ENCODE data around the gene ASAH2.
"Not testable (repeated sequence)": the region's sequence is repeated elsewhere in the genome, so short reads cannot be mapped to it uniquely, and the experiment has no call there.

Gene ASAH2

DNA sequence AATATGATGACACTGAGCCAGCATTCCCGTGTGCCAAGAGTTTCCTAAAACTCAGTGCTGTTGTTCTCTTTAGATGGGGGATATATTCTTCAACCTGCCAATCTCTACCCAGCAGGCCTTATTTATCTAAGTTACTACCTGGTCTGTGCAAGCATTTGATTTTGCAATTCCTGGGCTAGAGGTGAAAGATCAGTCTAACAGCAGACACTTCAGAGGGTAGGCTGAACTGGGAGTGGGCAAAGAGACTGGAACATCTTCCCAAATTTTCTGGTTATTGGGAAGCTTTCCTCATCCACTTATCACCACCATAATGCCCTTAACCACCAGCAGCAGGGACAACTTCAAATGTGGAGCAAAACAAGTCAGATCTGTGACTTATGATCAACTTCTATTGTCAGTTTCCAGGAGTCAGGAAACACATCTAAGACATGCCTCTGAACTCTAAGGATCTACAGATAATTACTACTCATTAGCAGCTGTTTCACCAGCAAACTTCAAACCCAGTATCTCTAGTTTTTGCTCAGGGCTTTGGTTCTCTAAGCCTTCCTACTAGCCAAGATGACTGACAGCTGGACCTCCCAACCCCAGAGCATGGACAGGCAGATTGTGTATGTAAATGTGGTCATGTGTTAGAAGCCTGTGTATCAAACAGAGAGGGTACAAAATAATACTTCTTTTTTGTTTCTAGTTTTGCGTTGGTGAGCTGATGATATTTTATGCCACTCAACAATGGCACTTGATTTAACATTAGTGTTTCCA lies 1.0 kb downstream of the ASAH2 start:
- no peak for DNase-seq

DNA sequence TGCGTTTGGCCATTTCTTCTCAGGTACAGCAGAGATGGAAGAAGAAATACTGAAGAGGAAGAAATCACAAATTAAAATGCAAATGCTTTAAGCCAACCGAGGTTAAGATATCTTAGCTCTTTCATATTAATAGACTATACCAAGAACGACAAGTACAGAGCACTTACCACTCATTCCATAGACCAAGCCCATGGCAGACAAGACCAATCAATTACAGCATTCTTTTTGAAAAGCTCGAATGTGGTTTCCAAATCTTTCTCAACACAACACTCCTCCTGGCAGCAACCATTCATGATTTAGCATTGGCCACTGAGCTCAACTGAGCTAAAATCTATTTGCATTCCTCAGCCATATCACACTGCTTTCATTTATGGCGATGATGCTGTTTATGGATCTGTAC lies 2.7 kb downstream of the ASAH2 start:
- no peak for DNase-seq

DNA sequence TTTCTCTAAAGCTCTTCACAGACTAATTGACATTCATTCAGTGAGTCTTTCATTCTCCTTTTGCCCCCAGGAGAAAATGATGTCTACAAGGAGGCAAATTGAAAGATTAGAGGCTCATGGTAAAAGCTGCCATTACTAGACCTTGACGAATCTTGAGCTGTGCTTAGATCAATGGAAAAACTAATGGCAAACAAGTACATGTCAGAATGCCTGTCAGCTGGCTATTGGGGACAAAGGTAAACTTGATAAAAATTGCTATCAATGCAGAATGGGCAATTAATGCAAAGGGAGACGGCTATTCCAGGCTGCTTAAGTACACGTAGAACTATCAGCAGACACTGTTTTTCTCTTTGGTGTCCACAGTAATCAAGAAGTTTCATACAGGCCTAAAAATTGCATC lies 3.3 kb downstream of the ASAH2 start:
- no peak for DNase-seq

DNA sequence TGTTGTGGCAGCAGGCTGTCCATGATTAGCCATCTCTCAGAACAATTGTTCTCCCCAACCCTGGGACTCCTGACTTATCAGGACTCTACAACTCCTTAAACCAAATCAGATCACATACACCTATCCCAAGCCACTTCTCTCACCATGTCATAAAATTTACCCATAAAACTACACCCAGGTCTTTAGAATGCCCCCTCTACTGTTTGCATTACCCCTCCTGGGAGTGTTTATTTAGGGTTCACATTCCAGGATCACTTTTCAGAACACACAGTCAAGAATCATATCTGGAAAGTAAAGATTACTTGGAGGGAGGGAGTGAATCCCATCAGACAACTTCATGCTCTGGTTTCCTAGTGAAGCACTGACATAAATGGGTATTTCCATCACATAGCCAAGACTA lies 7.1 kb downstream of the ASAH2 start:
- DNase-seq, result no peak

DNA sequence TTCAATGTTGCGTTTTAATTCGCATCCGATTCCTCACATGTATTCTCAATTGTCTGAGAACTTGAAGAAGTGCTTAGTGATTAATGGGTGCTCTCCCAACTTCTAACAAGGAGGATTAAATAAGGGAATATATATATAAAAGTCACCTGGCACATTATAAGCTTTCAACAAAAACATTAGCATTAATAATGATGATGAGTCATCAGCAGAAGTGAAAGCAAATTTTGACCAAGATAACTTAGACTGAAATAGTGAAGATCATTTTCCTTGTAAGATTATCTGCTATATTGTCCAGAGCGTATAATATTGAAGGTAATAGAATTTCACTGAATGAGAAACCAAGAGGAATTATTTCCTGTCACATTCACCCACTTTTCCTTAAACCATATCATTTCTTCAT lies 8.5 kb downstream of the ASAH2 start:
- DNase-seq, result no peak

DNA sequence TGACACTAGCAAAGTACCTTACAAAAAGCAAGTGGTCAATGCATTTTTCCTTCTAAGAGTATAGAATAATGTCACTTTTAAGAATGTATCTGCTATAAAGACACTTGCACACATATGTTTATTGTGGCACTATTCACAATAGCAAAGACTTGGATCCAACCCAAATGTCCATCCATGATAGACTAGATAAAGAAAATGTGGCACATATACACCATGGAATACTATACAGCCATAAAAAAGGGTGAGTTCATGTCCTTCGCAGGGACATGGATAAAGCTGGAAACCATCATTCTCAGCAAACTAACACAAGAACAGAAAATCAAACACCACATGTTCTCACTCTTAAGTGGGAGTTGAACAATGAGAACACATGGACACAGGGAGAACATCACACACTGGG lies 9.8 kb downstream of the ASAH2 start:
- DNase-seq, result not testable (repeated sequence)

DNA sequence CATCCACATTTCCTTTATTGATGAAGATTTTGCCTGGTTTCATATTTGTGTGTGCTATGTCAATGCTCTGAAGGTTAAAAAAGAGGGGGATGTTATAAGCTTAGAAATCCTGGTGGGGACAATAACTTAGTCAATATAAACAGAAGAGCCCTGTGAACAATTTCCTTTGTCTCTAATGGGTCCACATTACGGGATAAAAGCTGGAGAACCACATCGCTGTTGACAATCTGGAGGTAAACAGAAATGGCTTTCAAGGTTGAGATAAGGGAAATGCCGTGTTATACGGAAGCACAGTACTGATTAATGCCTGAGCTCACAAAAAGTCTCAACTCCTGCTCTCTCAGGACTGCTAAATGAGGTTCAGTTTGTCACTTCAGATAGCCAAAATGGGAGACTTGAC lies 16.8 kb downstream of the ASAH2 start:
- DNase-seq, result no peak

DNA sequence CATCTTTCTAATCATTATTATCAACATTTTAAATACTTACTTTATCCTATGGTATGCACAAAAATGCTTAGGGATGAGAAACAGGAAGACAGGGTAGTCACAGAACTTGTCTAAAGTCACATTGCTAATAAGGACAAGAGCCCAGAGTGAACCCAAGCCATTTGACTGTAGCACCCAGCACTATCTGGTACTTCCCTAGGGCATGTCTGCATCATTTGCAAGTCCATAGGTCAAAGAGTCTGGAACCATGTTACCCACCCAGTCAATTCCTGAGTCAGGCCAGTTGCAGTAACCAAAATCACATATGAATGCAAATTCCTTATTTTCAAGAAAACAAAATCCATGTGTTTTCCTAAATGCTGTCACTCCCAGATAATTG lies 19.1 kb downstream of the ASAH2 start:
- no peak for DNase-seq

DNA sequence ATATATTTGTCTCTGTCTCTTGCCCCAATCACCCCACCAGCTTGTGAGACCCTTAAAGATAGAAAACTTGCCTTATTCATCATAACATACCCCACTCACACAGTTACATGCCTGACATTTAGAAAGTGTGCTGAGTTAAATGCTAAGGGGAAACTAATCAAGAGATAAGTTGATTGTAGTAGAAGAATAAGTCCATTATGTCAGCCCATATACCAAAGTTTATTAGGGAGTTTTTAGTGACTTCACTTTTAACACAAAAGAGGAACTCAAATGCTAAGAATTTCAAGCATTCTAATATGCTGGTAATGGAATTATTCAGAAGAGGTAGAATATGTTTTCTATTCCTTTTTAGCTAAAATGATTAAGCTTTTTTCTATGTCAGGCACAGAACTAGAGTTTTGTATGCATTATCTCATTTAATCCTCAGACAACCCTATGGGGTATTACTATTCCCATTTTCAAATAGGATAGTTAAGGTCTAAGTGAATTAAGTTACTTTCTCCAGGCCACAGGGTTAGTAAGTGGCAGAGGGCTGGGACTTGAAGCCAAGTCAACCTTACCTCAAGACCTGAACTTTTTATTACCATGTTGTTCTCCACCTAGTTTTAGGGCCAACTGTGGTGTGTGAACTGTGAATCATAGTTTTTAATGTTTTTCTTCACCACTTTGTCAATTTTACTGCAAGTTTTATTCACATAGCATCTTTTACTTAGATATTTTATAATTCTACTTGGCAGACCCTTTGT lies 19.6 kb downstream of the ASAH2 start:
- DNase-seq, result no peak

DNA sequence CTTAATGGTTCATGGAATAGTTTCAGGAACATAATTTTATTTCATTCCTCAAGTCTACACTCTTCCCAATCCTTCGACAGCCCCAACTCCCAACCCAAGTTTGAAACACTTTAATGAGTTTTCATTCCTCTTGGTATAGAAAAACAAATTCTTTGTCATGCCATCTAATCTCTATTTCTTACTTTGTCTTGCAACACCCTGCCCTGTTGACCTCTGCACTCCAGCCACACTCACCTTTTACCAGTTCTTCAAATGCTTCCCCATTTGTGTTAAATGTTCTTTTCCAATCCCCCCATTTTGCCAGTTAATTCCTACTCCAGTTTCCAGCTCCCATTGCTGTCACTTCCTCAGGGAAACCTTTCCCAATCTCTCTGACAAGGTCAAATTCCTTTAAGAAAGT lies 21.9 kb downstream of the ASAH2 start:
- no peak for DNase-seq

DNA sequence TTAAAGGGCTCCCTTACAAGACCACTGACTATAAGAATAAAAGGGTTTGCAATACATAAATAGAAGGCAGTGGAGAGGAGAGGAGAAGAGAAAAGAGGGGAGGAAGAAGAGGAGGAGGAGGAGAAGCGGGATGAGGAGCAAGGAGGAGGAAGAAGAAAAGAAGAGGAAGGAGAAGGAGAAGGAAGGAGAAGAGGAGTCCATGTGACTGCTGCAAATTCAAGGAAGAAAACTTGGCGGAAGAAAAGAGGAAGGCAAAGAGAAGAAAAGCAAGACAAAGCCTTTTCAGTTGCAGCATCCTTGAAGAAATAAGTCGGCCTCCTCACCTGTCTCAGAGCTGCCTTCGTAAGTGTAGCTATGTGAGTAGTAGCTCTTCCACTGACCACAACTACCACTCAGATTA lies 22.6 kb downstream of the ASAH2 start:
- no peak for DNase-seq

DNA sequence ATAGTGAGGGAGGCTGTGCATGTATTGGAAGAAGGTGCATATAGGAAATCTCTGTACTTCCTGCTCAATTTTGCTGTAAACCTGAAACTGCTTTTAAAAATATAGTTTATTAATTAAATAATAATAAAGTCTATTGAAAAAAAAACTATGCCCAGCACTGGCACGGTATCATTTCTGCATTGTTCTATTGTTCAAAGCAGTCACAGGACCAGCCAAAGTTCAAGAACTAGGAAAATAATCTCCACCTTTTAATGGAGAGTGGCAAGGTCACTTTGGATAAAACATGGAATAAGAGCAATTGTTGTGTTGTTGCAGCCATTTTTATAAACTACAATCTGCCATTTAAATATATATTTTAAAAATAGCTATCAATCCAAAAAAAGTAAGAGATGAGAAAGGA lies 24.7 kb downstream of the ASAH2 start:
- no peak for DNase-seq

DNA sequence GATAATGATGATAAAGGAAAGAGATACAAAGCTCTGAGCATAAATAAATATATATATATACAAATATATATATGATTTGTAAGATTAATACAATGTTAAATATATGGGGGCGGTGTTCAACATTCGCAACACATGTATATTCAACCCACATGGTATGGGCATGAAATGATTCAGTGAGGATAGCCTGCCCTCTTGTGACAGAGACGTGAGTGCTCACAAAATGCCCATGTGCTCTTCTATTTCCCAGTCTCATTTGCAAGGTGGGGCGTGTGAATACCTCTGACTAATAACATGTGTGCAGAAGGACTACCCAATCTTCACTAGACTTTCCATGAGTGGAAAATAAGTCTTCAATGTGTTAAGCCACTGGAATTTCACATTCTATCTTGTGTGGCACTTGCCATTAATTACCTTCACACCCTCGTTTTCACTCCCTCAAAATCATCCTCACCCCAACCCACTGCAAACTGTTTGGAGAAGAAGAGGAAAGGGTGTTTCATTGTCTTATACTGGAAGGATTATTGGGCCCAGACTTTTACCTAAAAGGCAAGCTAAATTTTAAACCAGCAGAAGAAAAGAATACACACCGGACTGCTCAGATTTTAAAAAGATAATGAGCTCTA lies 26.9 kb downstream of the ASAH2 start:
- peak; percentile 26 to 33 for DNase-seq

DNA sequence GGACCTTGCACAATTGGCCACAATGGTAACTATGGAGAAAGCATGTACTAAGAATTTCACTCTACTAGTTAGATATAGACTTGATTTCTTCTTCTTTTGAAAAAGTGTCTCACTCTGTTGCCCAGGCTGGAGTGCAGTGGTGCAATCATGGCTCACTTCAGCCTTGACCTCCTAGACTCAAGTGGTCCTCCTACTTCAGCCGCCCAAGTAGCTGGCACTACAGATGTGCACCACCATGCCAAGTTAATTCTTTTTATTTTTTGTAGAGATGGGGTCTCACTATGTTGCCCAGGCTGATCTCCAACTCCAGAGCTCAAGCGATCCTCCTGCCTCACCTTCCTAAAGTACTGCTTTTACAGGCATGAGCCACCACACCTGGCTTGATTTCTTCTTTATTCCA lies 29.1 kb downstream of the ASAH2 start:
- DNase-seq, result no peak

DNA sequence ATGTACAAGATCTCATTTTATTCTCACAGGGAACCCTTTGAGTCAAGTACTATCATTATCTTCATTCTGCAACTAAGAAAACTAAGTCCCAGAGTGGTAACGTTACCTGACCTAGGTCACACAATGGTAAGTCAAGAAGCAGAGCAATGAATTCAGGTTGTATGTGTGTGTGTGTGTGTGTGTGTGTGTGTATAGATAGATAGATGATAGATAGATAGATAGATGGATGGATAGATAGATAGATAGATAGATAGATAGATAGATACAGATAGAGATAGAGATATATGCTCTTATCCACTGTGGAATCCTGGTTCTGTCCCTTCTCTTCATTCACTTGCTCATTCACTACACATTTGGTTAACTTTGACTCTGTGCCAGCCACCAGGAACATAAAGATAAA lies 29.8 kb downstream of the ASAH2 start:
- no peak for DNase-seq

DNA sequence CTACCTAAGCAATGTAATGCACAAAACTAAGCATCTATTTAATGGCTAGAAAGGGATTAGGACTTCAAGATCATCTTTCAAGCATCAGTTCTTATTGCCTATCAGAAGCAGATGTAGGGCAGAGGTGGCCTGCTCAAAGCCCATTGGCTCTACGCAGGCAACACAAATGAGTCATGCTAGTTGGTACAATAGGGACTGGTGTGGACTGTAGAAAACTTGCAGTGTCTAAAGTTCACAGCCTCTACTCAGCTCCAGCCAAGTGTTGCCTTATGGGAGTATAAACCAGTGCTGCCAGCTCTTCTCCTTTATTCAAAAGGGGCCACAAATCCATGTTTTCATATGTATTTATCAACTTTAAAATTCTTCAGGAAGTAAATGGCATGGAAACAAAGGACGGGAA lies 31.7 kb downstream of the ASAH2 start:
- no peak for DNase-seq

DNA sequence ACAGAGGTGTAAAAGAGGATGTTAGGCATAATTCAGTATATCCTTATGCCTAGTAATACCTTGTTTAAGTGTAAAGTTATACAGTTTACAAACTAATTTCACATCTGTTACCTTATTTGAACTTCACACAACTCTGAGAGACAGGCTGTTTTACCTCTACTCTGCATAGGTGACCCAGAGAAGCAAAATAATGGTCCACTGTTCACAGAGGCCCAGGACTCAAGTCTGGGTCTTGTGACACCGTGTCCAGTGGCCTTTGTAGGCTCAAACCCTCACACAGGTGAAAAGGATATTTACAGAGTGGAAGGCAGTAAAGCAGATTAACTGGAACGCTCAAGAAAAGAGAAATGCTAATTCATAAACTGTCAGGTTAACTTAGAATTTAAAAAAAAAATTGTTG lies 32.1 kb downstream of the ASAH2 start:
- no peak for DNase-seq

DNA sequence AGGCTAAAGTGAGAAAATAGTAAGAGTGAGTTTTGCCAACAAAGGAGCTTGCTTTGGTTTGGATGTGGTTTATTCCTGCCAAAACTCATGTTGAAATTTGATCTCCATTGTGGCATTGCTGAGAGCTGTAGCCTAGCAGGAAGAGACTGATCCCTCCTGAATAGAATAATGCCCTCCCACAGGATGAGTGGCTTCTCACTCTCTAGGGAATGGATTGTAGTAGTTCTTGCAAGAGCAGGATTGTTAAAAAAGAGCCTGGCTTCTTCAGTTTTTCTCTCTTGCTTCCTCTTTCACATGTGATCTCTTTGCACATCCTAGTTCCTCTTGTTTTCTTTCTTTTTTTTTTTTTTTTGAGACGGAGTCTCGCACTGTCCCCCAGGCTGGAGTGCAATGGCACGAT lies 34.4 kb downstream of the ASAH2 start:
- no peak for DNase-seq

DNA sequence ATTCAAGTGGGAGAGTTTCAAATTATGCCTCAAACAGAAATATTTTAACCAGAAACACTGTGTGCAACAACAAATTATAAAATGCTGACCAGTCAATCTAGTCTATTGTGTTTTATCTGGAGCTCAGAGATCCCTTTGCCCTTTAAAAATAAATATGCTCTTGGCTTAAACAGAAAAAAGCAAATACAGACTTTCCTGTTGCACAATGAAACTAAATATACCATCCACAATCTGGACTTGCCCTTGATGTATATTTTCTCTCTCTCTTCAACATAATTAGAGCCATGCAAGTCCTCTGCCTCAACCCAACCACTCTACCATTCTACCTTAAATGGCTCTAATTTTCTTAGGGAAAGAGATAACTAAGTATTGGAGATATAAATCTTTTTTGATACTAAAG lies 34.9 kb downstream of the ASAH2 start:
- DNase-seq, result no peak

DNA sequence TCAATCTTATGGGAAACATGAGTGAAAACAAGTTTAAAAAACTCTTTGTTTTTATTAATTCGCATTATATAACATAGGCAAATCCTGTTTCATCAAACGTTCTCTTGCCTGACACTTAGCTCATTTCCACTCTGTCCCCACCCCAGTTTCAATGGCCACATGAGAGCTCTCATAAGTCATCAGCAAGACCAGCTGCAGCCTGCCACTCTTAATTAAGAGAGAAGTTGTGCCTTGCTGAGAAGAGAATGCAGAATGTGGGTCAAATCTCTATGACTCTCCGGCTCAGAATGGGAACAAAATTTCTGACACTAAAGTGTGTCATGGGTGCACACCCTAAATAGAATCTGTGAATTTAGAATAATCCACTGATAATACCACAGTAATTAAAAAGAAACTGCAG lies 39.6 kb downstream of the ASAH2 start:
- no peak for DNase-seq

DNA sequence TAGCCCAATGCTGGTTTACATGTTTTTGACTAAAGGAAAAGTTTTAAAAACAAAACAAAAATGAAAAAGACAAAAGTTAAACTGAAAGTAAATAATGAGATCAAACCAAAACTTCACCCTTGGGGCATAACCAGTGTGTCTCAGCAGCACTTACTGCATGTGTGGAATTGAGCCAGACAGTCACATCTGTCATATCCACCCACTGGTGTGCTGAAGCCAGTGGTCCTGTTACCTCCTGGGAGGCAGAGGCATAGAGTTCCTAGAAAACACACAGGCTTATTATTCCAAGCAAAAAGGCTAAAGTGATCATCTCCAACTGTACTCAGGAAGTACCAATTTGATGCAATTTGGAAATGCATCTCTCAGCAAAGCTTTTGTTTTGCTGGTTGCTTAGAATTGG lies 40.4 kb downstream of the ASAH2 start:
- no peak for DNase-seq
